ENCODE data around the gene KCNQ2.

GRCh38 chr20:63409066-63409833 is 63.2 kb downstream of the KCNQ2 start:
- TF ChIP-seq, protein P1, sequence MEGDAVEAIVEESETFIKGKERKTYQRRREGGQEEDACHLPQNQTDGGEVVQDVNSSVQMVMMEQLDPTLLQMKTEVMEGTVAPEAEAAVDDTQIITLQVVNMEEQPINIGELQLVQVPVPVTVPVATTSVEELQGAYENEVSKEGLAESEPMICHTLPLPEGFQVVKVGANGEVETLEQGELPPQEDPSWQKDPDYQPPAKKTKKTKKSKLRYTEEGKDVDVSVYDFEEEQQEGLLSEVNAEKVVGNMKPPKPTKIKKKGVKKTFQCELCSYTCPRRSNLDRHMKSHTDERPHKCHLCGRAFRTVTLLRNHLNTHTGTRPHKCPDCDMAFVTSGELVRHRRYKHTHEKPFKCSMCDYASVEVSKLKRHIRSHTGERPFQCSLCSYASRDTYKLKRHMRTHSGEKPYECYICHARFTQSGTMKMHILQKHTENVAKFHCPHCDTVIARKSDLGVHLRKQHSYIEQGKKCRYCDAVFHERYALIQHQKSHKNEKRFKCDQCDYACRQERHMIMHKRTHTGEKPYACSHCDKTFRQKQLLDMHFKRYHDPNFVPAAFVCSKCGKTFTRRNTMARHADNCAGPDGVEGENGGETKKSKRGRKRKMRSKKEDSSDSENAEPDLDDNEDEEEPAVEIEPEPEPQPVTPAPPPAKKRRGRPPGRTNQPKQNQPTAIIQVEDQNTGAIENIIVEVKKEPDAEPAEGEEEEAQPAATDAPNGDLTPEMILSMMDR (IDR thresholded peaks at IDR 0.05) = no peak
- TF ChIP-seq EP300 (IDR thresholded peaks at IDR 0.05) (no peak), POLR2A (IDR thresholded peaks at IDR 0.05) (no peak), POLR2AphosphoS5 (IDR thresholded peaks at IDR 0.05) (no peak)
